T1000 (cell line): ENCODE measurements around the gene LMOD1.
"Not testable (repeated sequence)": the region's sequence is repeated elsewhere in the genome, so short reads cannot be mapped to it uniquely, and the experiment has no call there.

Experiments used
- DNase-seq: peaks from one replicate; lab custom pipeline; 2025; ENCODE audit warnings: mixed read lengths; lab: John Stamatoyannopoulos, UW

LMOD1 gene

DNA sequence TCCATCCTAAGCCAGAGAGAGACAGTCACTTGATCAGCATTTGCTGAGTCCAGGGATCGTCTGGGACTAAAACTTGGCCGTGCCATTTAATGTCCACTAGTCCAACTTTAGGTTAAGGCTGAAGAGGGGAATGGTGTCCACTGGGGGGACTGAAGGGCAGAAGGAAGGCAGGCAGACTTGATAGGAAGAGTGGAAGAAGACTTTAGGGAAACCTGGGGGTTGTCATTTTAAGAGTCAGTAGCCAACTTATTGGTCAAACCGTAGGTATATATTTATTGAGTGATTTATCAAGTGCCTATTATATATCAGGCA lies 1.3 kb upstream of the LMOD1 start:
- DNase-seq: no peak

DNA sequence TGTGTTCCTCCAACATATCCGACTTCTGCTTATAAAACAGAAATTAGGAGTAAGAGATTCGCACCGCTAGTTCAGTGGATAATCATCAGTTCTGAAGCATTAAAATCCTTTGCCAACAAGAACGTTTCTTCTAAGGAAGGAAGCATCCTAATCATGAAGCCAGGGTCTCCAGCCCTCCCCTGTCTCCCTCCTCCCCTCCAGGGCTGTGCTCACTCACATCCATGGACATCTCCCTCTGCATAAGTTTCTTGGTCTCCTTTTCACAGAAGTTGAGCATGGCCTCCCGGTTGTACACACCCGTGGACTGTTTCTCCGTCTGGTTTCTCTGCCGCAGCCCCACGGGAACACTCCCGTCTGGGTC lies 505 bp downstream of the LMOD1 start:
- DNase-seq: no peak

DNA sequence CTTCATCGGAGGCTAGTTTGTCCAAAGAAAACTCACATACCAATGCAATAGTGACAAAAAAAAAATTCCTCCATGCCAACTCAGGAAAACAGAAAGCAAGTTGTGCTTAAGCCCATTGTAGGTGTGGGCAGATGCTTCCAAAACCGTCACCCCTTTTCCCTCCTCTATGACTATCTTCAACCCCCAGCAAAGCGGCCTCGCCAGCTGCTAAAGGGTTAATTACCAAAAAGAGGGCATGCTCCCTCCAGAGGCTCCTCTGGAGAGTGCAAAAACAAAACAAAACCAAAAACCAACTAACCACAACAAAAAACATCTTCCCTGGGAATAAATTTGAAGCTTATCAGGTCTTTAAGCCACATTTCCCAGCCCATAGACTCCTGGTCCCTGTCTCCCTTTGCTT lies 1.2 kb downstream of the LMOD1 start:
- DNase-seq: no peak

DNA sequence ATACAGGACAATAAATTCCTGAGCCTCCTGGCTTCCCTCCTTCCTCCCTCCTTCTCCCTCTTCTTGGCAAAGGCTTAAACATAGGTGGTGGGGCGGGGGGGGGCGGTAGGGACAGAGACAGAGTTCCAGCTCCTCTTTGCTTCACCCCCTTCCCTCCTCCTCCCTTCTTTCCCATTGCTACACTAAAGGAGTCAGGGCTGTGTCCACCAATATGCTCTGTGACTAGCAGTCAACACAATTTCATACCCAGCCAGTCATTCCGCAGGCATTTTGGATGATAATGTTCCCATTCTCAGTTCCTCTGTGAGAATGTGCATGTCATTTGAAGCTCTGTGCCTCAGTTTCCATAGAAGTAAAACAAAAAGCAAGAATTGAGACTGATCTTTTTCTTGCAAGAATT lies 1.7 kb downstream of the LMOD1 start:
- DNase-seq: no peak

DNA sequence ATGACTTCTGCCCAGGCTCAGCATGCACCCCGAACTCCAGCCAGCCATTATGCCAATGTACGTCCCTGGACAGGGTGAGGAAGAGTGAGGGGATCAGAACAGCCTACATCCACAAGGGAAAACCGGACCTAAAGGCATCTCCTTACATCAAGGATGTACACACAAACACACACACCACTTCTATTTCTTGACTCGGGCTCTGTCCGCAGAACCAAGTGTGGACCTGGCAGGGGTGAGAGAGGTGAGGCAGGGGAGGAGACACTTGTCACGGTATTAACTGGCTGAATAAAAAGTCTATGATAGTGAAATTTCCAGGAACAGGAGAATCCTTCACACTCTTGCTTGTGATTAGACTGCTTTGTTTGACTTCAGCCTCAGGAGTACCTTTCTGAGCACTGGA lies 2.3 kb downstream of the LMOD1 start:
- no peak for DNase-seq

- DNase-seq: no peak
Measured at GRCh38 chr1:201942129-201942495, 4.2 kb downstream of the LMOD1 start.

- DNase-seq: no peak
Measured at GRCh38 chr1:201941420-201942128, 4.8 kb downstream of the LMOD1 start.

GRCh38 chr1:201940316-201940715 lies 6.0 kb downstream of the LMOD1 start:
- not testable (repeated sequence) for DNase-seq

GRCh38 chr1:201939574-201939973 lies 6.8 kb downstream of the LMOD1 start:
- no peak for DNase-seq

GRCh38 chr1:201939148-201939547 lies 7.2 kb downstream of the LMOD1 start:
- no peak for DNase-seq

DNA sequence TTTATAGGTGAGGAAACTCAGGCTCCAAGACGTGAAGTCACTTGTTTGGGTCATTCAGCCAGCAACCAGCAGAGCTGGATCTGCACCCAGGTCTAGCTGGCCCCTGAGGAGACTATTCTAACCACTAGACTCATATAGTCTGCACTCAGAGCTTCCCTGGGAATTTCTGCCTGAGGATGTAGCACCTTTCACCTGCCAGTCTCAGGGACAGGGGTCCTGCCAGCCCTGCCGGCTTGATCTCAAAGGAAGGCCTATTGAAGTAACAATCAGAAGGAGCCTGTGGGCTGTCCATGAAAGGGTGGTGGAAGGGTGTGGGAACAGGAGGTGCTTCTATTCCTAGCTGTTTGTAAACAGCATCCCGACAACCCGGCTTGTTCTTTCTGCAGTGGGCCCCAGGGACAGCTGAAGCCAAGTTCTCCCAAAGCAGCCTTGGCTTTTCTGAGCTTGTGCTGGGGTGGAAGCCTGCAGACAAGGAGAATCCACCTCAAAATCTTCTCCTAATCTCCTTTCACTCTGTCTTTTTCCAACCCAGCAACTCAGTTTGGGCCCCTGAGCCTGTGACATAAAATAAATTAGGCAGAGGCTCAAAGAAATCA lies 7.8 kb downstream of the LMOD1 start:
- no peak for DNase-seq

GRCh38 chr1:201937624-201938213 lies 8.6 kb downstream of the LMOD1 start:
- DNase-seq: no peak

GRCh38 chr1:201933840-201934430 lies 12.4 kb downstream of the LMOD1 start:
- no peak for DNase-seq

DNA sequence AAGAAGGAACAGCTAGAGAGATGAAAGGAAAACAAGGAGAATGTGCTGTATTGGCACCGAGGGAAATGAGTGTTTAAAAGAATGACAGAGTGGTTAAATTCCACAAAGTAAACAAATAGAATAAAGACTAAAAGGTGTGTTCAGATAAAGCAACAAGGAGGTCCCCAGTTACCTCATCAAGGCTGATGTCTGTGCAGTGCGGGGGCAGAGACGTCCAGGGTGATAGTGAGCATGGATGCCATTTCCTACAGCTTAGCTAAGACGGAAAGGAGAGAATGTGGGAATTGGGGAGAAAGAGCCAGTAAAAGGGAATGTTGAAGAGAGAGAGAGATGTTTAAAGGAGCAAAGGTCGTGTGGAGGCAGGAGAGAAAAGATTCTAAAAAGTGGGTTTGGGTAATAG lies 15.5 kb downstream of the LMOD1 start:
- DNase-seq: no peak

DNA sequence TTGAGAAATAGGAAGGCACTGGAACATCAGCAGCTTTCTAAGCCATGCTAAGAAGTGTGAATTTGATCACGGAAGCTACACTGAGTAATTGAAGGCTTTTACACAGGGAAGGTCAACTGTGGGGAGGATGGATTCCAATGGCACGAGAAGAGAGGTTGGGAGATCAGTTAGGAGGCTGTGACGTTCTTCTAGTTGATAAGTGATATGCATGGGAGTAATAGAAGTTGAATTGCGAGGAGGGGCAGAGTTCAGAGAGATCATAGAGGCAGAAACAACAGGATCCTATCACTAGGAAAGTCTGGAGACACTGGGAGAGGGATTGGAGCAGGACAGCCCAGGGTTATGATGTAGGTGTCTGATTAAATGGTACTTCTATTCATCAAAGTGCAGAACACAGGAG lies 16.2 kb downstream of the LMOD1 start:
- no peak for DNase-seq

- DNase-seq: no peak
Measured at GRCh38 chr1:201928266-201928665, 18.1 kb downstream of the LMOD1 start.

DNA sequence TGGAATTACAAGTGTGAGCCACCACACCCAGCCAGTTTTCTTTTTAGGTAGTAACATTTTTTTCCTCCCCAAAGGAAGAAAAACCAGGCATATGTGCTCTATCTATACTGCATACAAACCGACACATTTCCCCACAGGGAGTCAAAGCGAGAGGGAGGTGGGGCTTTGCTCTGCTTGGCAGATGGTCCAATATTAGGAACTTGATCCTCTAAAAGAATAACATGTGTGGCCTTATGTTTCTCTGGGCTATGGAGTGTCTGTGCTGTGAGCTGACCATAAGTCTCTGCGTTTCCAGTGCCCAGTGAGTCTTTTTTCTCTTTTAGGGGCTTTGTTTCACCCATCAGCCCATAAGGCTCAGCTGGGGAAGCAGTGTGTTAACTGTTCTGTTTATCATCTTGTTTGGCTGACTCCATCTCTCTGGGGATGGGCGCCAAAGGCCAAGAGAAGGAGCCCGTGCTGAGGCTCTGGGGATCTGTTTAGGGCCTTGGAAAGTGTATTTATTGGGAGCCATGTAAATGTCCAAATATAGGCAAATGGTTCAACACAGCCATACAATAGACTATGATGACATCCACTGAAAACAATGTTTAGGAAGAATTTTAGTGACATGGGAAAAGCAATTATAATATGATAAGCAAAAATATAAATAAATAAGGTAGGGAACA lies 20.2 kb downstream of the LMOD1 start:
- no peak for DNase-seq

GRCh38 chr1:201925301-201925567 lies 21.1 kb downstream of the LMOD1 start:
- no peak for DNase-seq

GRCh38 chr1:201921952-201922558 lies 24.3 kb downstream of the LMOD1 start:
- no peak for DNase-seq

GRCh38 chr1:201918343-201918742 lies 28.0 kb downstream of the LMOD1 start:
- DNase-seq: no peak

GRCh38 chr1:201917362-201918033 lies 28.9 kb downstream of the LMOD1 start:
- no peak for DNase-seq

- peak; percentile 90 for DNase-seq
Measured at GRCh38 chr1:201916649-201917249, 29.6 kb downstream of the LMOD1 start.
